CD4-positive, alpha-beta memory T cell (primary cell): ENCODE results near the gene HDAC7. TPM values are rescaled to one million over a fixed set of nuclear protein-coding genes. Genes with fewer than 3 reads are reported as not detected.

Source experiments
- CTCF ChIA-PET: fragments of 350-600 bp; sonication (Branson Sonifier 250); formaldehyde crosslinking; loops from one replicate; lab custom pipeline; 2021; ENCODE audit warnings: inconsistent platforms; ENCODE audit not compliant: partially characterized antibody; lab: Charles Lee
- POLR2A ChIA-PET: fragments of 350-600 bp; sonication (Branson Sonifier 250); formaldehyde crosslinking; loops from one replicate; lab custom pipeline; 2021; ENCODE audit not compliant: partially characterized antibody; lab: Charles Lee
- DNase-seq, 5 donors: peaks; one replicate each; pipeline versions ENCODE4 v3.0.0 to v3.0.0-alpha.2; 2020 to 2022; ENCODE audit warnings: mixed read lengths in 1 of 5
- H3K27ac ChIP-seq: one replicate; pipeline ENCODE4 v1.7.0; 2013; ENCODE audit warnings: low read depth, low read length
- H3K27me3 ChIP-seq: 2 replicates; pipeline ENCODE4 v1.7.0; 2013; ENCODE audit warnings: mild to moderate bottlenecking, low read length, moderate library complexity; ENCODE audit not compliant: insufficient read depth
- H3K36me3 ChIP-seq: 2 replicates; pipeline ENCODE4 v1.7.0; 2013; ENCODE audit warnings: mild to moderate bottlenecking, low read length, moderate library complexity; ENCODE audit not compliant: insufficient read depth
- H3K4me1 ChIP-seq: 2 replicates; pipeline ENCODE4 v1.7.0; 2013; ENCODE audit warnings: mild to moderate bottlenecking, low read length, moderate library complexity; ENCODE audit not compliant: insufficient read depth
- H3K4me3 ChIP-seq, 2 donors: one replicate each; pipeline ENCODE4 v1.7.0; 2013; ENCODE audit warnings: low read length in 2 of 2, mild to moderate bottlenecking in 1 of 2
- H3K9me3 ChIP-seq, 2 donors: one replicate each; pipeline ENCODE4 v1.7.0; 2013; ENCODE audit warnings: low read length in 2 of 2, control low read depth in 1 of 2; ENCODE audit not compliant: control insufficient read depth in 1 of 2
- H3K27ac Mint-ChIP-seq, 7 donors: one replicate each; pipeline ENCODE4 v1.8.0; 2020 to 2021; ENCODE audit warnings: mixed read lengths in 7 of 7, mild to moderate bottlenecking in 6 of 7, inconsistent platforms in 3 of 7, moderate library complexity in 3 of 7
- H3K27me3 Mint-ChIP-seq, 2 donors: one replicate each; pipeline ENCODE4 v1.8.0; 2020 to 2021; ENCODE audit warnings: mixed read lengths in 2 of 2
- H3K36me3 Mint-ChIP-seq, 2 donors: one replicate each; pipeline ENCODE4 v1.8.0; 2020 to 2021; ENCODE audit warnings: mixed read lengths in 2 of 2, inconsistent platforms in 1 of 2, mild to moderate bottlenecking in 1 of 2
- H3K4me1 Mint-ChIP-seq, 4 donors: one replicate each; pipeline ENCODE4 v1.8.0; 2020 to 2021; ENCODE audit warnings: mixed read lengths in 4 of 4, mild to moderate bottlenecking in 1 of 4
- H3K4me3 Mint-ChIP-seq, 8 donors: one replicate each; pipeline ENCODE4 v1.8.0; 2020 to 2021; ENCODE audit warnings: mixed read lengths in 8 of 8, mild to moderate bottlenecking in 7 of 8, moderate library complexity in 6 of 8, inconsistent platforms in 3 of 8
- H3K9me3 Mint-ChIP-seq, 8 donors: one replicate each; pipeline ENCODE4 v1.8.0; 2020 to 2021; ENCODE audit warnings: mixed read lengths in 8 of 8, mild to moderate bottlenecking in 5 of 8, inconsistent platforms in 3 of 8, moderate library complexity in 1 of 8
- intact Hi-C: fragments of 100-400 bp; cut with micrococcal nuclease; formaldehyde crosslinking; loops from one replicate; pipeline ENCODE4 v1.15.1; 2023
- polyA plus RNA-seq, 2 donors: library from polyadenylated mRNA; unstranded; fragments of 300-500 nt; fragmentation: Illumina TruSeq; gene quantifications; one replicate each; pipeline ENCODE4 v1.2.3, GENCODE V29; 2021
- total RNA-seq, 2 experiments: library from RNA; stranded (reverse); gene quantifications; one replicate each; pipeline ENCODE4 v1.2.3, GENCODE V29; 2021

HDAC7 gene
- total and polyA plus RNA-seq, 4 experiments from 2014 or later, result 7.9 to 142 (median 83.1) TPM

DNA sequence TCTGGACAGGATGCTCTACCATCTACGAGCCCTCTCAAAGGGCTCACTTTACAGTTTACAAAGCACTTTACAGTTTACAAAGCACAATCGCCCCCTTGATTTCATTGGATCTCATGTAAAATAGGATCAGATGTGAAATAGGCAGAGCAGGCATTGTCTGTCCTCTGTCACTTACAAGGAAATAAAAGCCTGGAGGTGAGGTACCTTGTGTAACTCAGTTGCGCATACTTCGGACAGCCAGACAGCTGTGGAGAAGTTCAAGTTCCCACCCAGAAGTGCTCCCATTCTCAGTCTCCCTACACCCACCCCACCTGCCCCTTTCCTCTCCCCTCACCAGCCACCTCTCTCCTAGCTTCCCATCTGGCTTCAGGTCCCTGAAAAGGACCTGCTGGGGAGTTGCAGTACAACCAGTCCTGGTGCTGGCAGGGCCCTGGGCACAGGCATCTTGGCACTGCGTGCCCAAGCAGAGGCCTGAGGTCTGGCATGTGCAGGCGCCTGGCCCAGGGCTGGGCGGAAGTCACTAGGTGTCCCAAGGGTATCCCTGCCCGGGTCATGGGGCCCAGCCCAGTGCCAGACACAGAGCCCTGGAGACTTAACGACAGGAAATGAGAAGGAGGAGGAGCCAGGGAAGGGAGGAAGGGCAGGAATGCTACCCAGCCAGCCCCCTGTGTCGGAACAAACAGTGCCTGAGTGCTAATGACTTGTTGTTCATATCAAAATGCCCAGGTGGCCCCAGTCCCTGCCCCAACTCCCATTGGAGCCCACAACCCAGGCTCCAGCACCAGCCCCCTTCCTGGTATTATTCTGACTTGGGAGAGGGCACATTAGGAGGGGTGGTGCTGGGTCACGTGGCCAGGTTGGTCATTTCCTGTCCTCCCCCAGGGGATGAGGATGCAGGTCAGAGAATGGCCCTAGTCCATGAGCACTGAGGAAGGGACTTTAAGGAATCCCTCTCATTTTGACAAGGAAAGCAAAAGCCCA lies 66.4 kb downstream of the HDAC7 start:
- Histone ChIP-seq H3K4me1 (peaks cover 27% of the 10 kb centered on the region), H3K27me3 (no peaks in the 10 kb centered on the region), H3K36me3 (no peaks in the 10 kb centered on the region), H3K27ac (no peak overlapping the region), H3K9me3 (no peaks in the 10 kb centered on the region), H3K4me3 (no peak overlapping the region)
- H3K27ac Mint-ChIP-seq, result no peak overlapping the region
- intact Hi-C loops, result no loop called here
- no peaks in the 10 kb centered on the region for H3K9me3 Mint-ChIP-seq
- no peak for DNase-seq
- no peak overlapping the region for H3K4me3 Mint-ChIP-seq
- peaks cover 17 to 27% (median 23%) of the 10 kb centered on the region in 4 donors for H3K4me1 Mint-ChIP-seq
- no peaks in the 10 kb centered on the region for H3K36me3 Mint-ChIP-seq
- CTCF ChIA-PET, result interaction anchor here (9.9 to 11.9 kb wide), 2 partner anchors 9 to 16 kb away, joined by 133 to 270 read pairs; partner anchors contain the start of gene SLC48A1
- POLR2A ChIA-PET, result interaction anchor here (1.1 kb wide), 1 partner anchor 19 kb away, joined by 3 read pairs; the partner anchor contains the start of gene SLC48A1
- H3K27me3 Mint-ChIP-seq, result peaks cover 0 to under 1% of the 10 kb centered on the region in 2 donors

- Mint-ChIP-seq H3K27me3 (peaks cover 0 to 1% of the 10 kb centered on the region in 2 donors), H3K27ac (no peak overlapping the region), H3K9me3 (no peaks in the 10 kb centered on the region), H3K4me3 (no peak overlapping the region), H3K4me1 (peaks cover 15 to 25% (median 21%) of the 10 kb centered on the region in 4 donors), H3K36me3 (no peaks in the 10 kb centered on the region)
- no peak overlapping the region for H3K4me3 ChIP-seq
- no peak for DNase-seq
- intact Hi-C loops, result no loop called here
- H3K27me3 ChIP-seq, result no peaks in the 10 kb centered on the region
- H3K27ac ChIP-seq, result no peak overlapping the region
- H3K9me3 ChIP-seq, result no peaks in the 10 kb centered on the region
- CTCF ChIA-PET, result interaction anchor here (11.9 kb wide), 1 partner anchor 8 kb away, joined by 270 read pairs; no protein-coding TSS in a partner anchor
- POLR2A ChIA-PET, result no interaction called here
- H3K36me3 ChIP-seq, result no peaks in the 10 kb centered on the region
- peaks cover 23% of the 10 kb centered on the region for H3K4me1 ChIP-seq
Measured at GRCh38 chr12:47752552-47752951, 67.2 kb downstream of the HDAC7 start.

GRCh38 chr12:47752121-47752520 lies 67.6 kb downstream of the HDAC7 start:
- no peak overlapping the region for H3K4me3 ChIP-seq
- CTCF ChIA-PET, result interaction anchor here (11.9 kb wide), 1 partner anchor 8 kb away, joined by 270 read pairs; no protein-coding TSS in a partner anchor

GRCh38 chr12:47751561-47751960 lies 68.1 kb downstream of the HDAC7 start:
- H3K9me3 ChIP-seq, result no peaks in the 10 kb centered on the region
- no peak overlapping the region for H3K27ac ChIP-seq
- H3K36me3 ChIP-seq, result no peaks in the 10 kb centered on the region
- Mint-ChIP-seq H3K27me3 (peaks cover 0 to 3% of the 10 kb centered on the region in 2 donors), H3K4me3 (no peak overlapping the region), H3K4me1 (peaks cover 9 to 20% (median 19%) of the 10 kb centered on the region in 4 donors), H3K36me3 (no peaks in the 10 kb centered on the region), H3K27ac (no peak overlapping the region), H3K9me3 (no peaks in the 10 kb centered on the region)
- ChIA-PET POLR2A (no interaction called here), CTCF (interaction anchor here (0.9 to 1.3 kb wide), 3 partner anchors 9 to 87 kb away, joined by 3 read pairs; no protein-coding TSS in a partner anchor)
- peaks cover 23% of the 10 kb centered on the region for H3K4me1 ChIP-seq
- H3K27me3 ChIP-seq, result no peaks in the 10 kb centered on the region
- H3K4me3 ChIP-seq, result no peak overlapping the region
- no peak for DNase-seq
- intact Hi-C loops, result no loop called here

More at GRCh38 chr12:47752121-47752520, 67.6 kb downstream of the HDAC7 start:
- DNase-seq, result no peak
- POLR2A ChIA-PET, result no interaction called here
- Mint-ChIP-seq H3K27me3 (peaks cover 0 to 2% of the 10 kb centered on the region in 2 donors), H3K9me3 (no peaks in the 10 kb centered on the region), H3K4me3 (no peak overlapping the region), H3K36me3 (no peaks in the 10 kb centered on the region), H3K4me1 (peaks cover 11 to 21% (median 19%) of the 10 kb centered on the region in 4 donors), H3K27ac (no peak overlapping the region)
- intact Hi-C loops, result no loop called here
- Histone ChIP-seq H3K36me3 (no peaks in the 10 kb centered on the region), H3K4me1 (peaks cover 23% of the 10 kb centered on the region), H3K27me3 (no peaks in the 10 kb centered on the region), H3K27ac (no peak overlapping the region), H3K9me3 (no peaks in the 10 kb centered on the region)

DNA sequence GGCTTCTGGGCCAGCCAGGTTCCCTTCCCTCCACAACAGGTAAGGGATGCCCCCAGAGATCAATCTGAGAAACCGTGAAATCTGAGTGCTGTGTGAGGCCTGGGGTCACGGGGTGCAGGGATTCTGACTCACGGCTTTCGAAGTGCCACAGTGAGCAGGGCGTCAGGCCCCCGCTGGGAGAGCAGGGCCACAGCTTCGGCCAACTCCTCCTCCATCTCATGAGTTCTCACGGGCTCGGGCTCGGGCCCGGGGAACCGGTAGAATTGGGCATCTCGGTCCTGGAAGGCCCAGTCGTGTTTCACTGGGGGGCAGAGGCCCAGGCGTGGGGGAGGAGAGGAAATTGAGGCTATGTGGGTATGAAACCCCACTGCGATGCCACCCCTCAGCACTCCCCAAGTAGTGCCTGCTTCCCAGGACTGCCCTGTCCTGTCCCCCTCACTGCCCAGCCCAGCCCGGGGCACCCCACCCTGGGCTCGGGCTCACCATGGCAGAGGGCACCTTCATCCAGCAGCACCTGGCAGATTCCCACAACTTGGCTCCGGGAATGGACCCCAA lies 68.7 kb downstream of the HDAC7 start:
- CTCF ChIA-PET, result interaction anchor here (0.9 to 1.3 kb wide), 4 partner anchors 9 to 87 kb away, joined by 3 read pairs; no protein-coding TSS in a partner anchor

GRCh38 chr12:47750229-47750798 lies 69.4 kb downstream of the HDAC7 start:
- ChIA-PET CTCF (interaction anchor here (0.8 to 1.3 kb wide), 3 partner anchors 8 to 17 kb away, joined by 3 read pairs; no protein-coding TSS in a partner anchor), POLR2A (no interaction called here)
- no peak overlapping the region for H3K4me3 Mint-ChIP-seq
- Histone ChIP-seq H3K9me3 (no peaks in the 10 kb centered on the region), H3K27me3 (no peaks in the 10 kb centered on the region), H3K4me3 (no peak overlapping the region), H3K27ac (no peak overlapping the region), H3K4me1 (peaks cover 11% of the 10 kb centered on the region), H3K36me3 (no peaks in the 10 kb centered on the region)
- H3K36me3 Mint-ChIP-seq, result no peaks in the 10 kb centered on the region
- peaks cover 5 to 7% (median 7%) of the 10 kb centered on the region in 4 donors for H3K4me1 Mint-ChIP-seq
- H3K27ac Mint-ChIP-seq, result peak overlapping the region in 1 of 7 donors; percentile 63
- H3K9me3 Mint-ChIP-seq, result no peaks in the 10 kb centered on the region
- no peak for DNase-seq
- peaks cover 0 to 3% of the 10 kb centered on the region in 2 donors for H3K27me3 Mint-ChIP-seq
- intact Hi-C loops, result no loop called here

More for the DNA sequence above, 68.7 kb downstream of the HDAC7 start:
- intact Hi-C loops, result no loop called here
- no peak overlapping the region for H3K4me3 Mint-ChIP-seq
- H3K9me3 ChIP-seq, result no peaks in the 10 kb centered on the region
- no peak for DNase-seq
- peaks cover 18% of the 10 kb centered on the region for H3K4me1 ChIP-seq
- no peak overlapping the region for H3K27ac Mint-ChIP-seq
- peaks cover 0 to 3% of the 10 kb centered on the region in 2 donors for H3K27me3 Mint-ChIP-seq
- peaks cover 9 to 14% (median 14%) of the 10 kb centered on the region in 4 donors for H3K4me1 Mint-ChIP-seq
- H3K36me3 ChIP-seq, result no peaks in the 10 kb centered on the region
- no peaks in the 10 kb centered on the region for H3K9me3 Mint-ChIP-seq
- no peak overlapping the region for H3K4me3 ChIP-seq
- POLR2A ChIA-PET, result no interaction called here
- H3K27ac ChIP-seq, result no peak overlapping the region
- no peaks in the 10 kb centered on the region for H3K27me3 ChIP-seq
- no peaks in the 10 kb centered on the region for H3K36me3 Mint-ChIP-seq
